Neural cell (in vitro differentiated cells): ENCODE results near the gene KCNQ5. TPM values are rescaled to one million over a fixed set of nuclear protein-coding genes. Genes with fewer than 3 reads are reported as not detected.

Experiments
- H2AFZ ChIP-seq: fragments of 200-600, 300-800 bp; sonication (generic), shearing (Covaris generic); 2 replicates; pipeline ENCODE4 v1.6.0; 2014; ENCODE audit warnings: low read depth, mild to moderate bottlenecking, antibody characterized with exemption, low read length, moderate library complexity
- H3F3A ChIP-seq: fragments of 200-600 bp; shearing (Covaris generic); 2 replicates; pipeline ENCODE4 v1.6.1; 2016; ENCODE audit warnings: mild to moderate bottlenecking, moderate library complexity, mixed read lengths, antibody characterized with exemption, low read length; ENCODE audit not compliant: insufficient read depth, poor library complexity, severe bottlenecking
- H3K27ac ChIP-seq: fragments of 200-600, 300-800 bp; sonication (generic), shearing (Covaris generic); 2 replicates; pipeline ENCODE4 v1.5.1; 2014; ENCODE audit warnings: mild to moderate bottlenecking, low read length, moderate library complexity
- H3K27me3 ChIP-seq: fragments of 300-800, 200-600 bp; sonication (generic), shearing (Covaris generic); 2 replicates; pipeline ENCODE4 v1.6.0; 2014; ENCODE audit warnings: mild to moderate bottlenecking, low read depth, low read length, moderate library complexity; ENCODE audit not compliant: insufficient read depth
- H3K36me3 ChIP-seq: fragments of 300-800, 200-600 bp; sonication (generic), shearing (Covaris generic); 2 replicates; pipeline ENCODE4 v1.5.1; 2014; ENCODE audit warnings: mild to moderate bottlenecking, antibody characterized with exemption, low read length, moderate library complexity; ENCODE audit not compliant: insufficient read depth
- H3K4me2 ChIP-seq: fragments of 300-800, 200-600 bp; sonication (generic), shearing (Covaris generic); 2 replicates; pipeline ENCODE4 v1.6.0; 2014; ENCODE audit warnings: mild to moderate bottlenecking, low read length
- H3K4me3 ChIP-seq: fragments of 300-800, 200-600 bp; sonication (generic), shearing (Covaris generic); 2 replicates; pipeline ENCODE4 v1.5.1; 2014; ENCODE audit warnings: mild to moderate bottlenecking, low read length, moderate library complexity
- H3K79me2 ChIP-seq: fragments of 200-600 bp; shearing (Covaris generic); replicated peaks from 2 replicates; pipeline ENCODE4 v1.6.0; 2014; ENCODE audit warnings: mild to moderate bottlenecking, low read length, moderate library complexity; ENCODE audit not compliant: insufficient read depth
- H3K9ac ChIP-seq: fragments of 300-800, 200-600 bp; sonication (generic), shearing (Covaris generic); 2 replicates; pipeline ENCODE4 v1.6.1; 2016; ENCODE audit warnings: mild to moderate bottlenecking, low read length, mixed read lengths
- H3K9me2 ChIP-seq: fragments of 200-600 bp; shearing (Covaris generic); 2 replicates; pipeline ENCODE4 v1.6.1; 2016; ENCODE audit warnings: mild to moderate bottlenecking, low read length, mixed read lengths; ENCODE audit not compliant: insufficient read depth
- H3K9me3 ChIP-seq: fragments of 200-600, 300-800 bp; sonication (generic), shearing (Covaris generic); 2 replicates; pipeline ENCODE4 v1.6.1; 2016; ENCODE audit warnings: mild to moderate bottlenecking, mixed run types, low read length, moderate library complexity, mixed read lengths
- H4K20me1 ChIP-seq: fragments of 200-600 bp; shearing (Covaris generic); 2 replicates; pipeline ENCODE4 v1.6.1; 2016; ENCODE audit warnings: mild to moderate bottlenecking, mixed run types; ENCODE audit not compliant: insufficient read depth
- CTCF ChIP-seq: fragments of 450-650 bp; IDR thresholded peaks from 2 replicates; pipeline ENCODE4 v1.5.1; 2014; ENCODE audit warnings: antibody characterized with exemption, mild to moderate bottlenecking, moderate library complexity; ENCODE audit not compliant: poor library complexity, severe bottlenecking
- EP300 ChIP-seq: fragments of 450-650 bp; conservative IDR thresholded peaks from 2 replicates; pipeline ENCODE4 v1.6.1; 2014; ENCODE audit warnings: antibody characterized with exemption, mild to moderate bottlenecking, moderate library complexity; ENCODE audit not compliant: poor library complexity, severe bottlenecking
- EZH2 ChIP-seq: fragments of 200-600, 300-800 bp; shearing (Covaris generic), sonication (generic); IDR thresholded peaks from 2 replicates; pipeline ENCODE4 v1.6.1; 2014; ENCODE audit warnings: antibody characterized with exemption, low read length, borderline replicate concordance, mild to moderate bottlenecking; ENCODE audit not compliant: insufficient read depth, poor library complexity, severe bottlenecking
- MXI1 ChIP-seq: fragments of 450-650 bp; conservative IDR thresholded peaks from 2 replicates; pipeline ENCODE4 v1.6.1; 2014; ENCODE audit warnings: antibody characterized with exemption, mild to moderate bottlenecking; ENCODE audit not compliant: poor library complexity, severe bottlenecking
- POLR2AphosphoS5 ChIP-seq: IDR thresholded peaks from 2 replicates; pipeline ENCODE4 v1.6.1; 2012
- RAD21 ChIP-seq: fragments of 450-650 bp; conservative IDR thresholded peaks from 2 replicates; pipeline ENCODE4 v1.6.1; 2014; ENCODE audit warnings: antibody characterized with exemption, mild to moderate bottlenecking, moderate library complexity
- REST ChIP-seq: IDR thresholded peaks from 2 replicates; pipeline ENCODE4 v1.6.1; 2012; ENCODE audit warnings: borderline replicate concordance
- SMC3 ChIP-seq: fragments of 450-650 bp; conservative IDR thresholded peaks from 2 replicates; pipeline ENCODE4 v1.6.1; 2014; ENCODE audit warnings: antibody characterized with exemption, mild to moderate bottlenecking, moderate library complexity; ENCODE audit not compliant: poor library complexity
- TAF1 ChIP-seq: IDR thresholded peaks from 2 replicates; pipeline ENCODE4 v1.6.1; 2012; ENCODE audit warnings: low read depth
- polyA plus RNA-seq: library from polyadenylated mRNA; depleted of rRNA; stranded (reverse); fragments of >200 nt; gene quantifications from 2 replicates; pipeline ENCODE4 v1.2.3, GENCODE V29; 2014

Gene KCNQ5
- polyA plus RNA-seq, 1 donor from 2014 or later = 0.30 TPM

GRCh38 chr6:72696055-72696454 is 74.2 kb downstream of the KCNQ5 start:
- no peaks in the 10 kb centered on the region for H3K27me3 ChIP-seq
- H3K9ac ChIP-seq = no peak overlapping the region
- H4K20me1 ChIP-seq = no peaks in the 10 kb centered on the region
- no peaks in the 10 kb centered on the region for H3K9me3 ChIP-seq
- H3K36me3 ChIP-seq = no peaks in the 10 kb centered on the region
- no peak overlapping the region for H2AFZ ChIP-seq
- H3K79me2 ChIP-seq = no peaks in the 10 kb centered on the region
- H3K4me2 ChIP-seq = no peak overlapping the region
- H3K27ac ChIP-seq = no peak overlapping the region
- no peaks in the 10 kb centered on the region for H3K9me2 ChIP-seq
- no peak overlapping the region for H3K4me3 ChIP-seq
- no peak for TF ChIP-seq CTCF
- TF ChIP-seq RAD21 = no peak
- no peak for TF ChIP-seq TAF1
- no peak for TF ChIP-seq MXI1
- TF ChIP-seq SMC3 = no peak
- H3F3A ChIP-seq = no peaks in the 10 kb centered on the region

GRCh38 chr6:72699159-72699558 is 77.3 kb downstream of the KCNQ5 start:
- no peaks in the 10 kb centered on the region for H3K9me2 ChIP-seq
- no peak overlapping the region for H3K27ac ChIP-seq
- TF ChIP-seq REST (no peak), SMC3 (no peak), EP300 (no peak), POLR2AphosphoS5 (no peak), TAF1 (no peak)
- no peak overlapping the region for H3K9ac ChIP-seq
- H3K9me3 ChIP-seq = no peaks in the 10 kb centered on the region
- H3F3A ChIP-seq = no peaks in the 10 kb centered on the region
- no peaks in the 10 kb centered on the region for H3K27me3 ChIP-seq
- H4K20me1 ChIP-seq = no peaks in the 10 kb centered on the region
- no peak overlapping the region for H3K4me2 ChIP-seq
- H3K36me3 ChIP-seq = no peaks in the 10 kb centered on the region
- no peaks in the 10 kb centered on the region for H3K79me2 ChIP-seq
- no peak overlapping the region for H3K4me3 ChIP-seq
- no peak overlapping the region for H2AFZ ChIP-seq

GRCh38 chr6:72702421-72702820 is 80.6 kb downstream of the KCNQ5 start:
- Histone ChIP-seq H3K36me3 (no peaks in the 10 kb centered on the region), H3K27ac (no peak overlapping the region), H3K4me3 (no peak overlapping the region), H3K4me2 (no peak overlapping the region), H3K79me2 (no peaks in the 10 kb centered on the region), H3K27me3 (no peaks in the 10 kb centered on the region), H3K9ac (no peak overlapping the region), H3K9me3 (no peaks in the 10 kb centered on the region), H2AFZ (no peak overlapping the region), H3F3A (no peaks in the 10 kb centered on the region), H3K9me2 (no peaks in the 10 kb centered on the region), H4K20me1 (no peaks in the 10 kb centered on the region)
- TF ChIP-seq POLR2AphosphoS5 = no peak
- TF ChIP-seq TAF1 = no peak
- TF ChIP-seq CTCF = no peak
- no peak for TF ChIP-seq EP300
- no peak for TF ChIP-seq SMC3
- TF ChIP-seq MXI1 = no peak
- no peak for TF ChIP-seq RAD21
- TF ChIP-seq REST = no peak
- no peak for TF ChIP-seq EZH2
